SU-DHL-6 (cell line): ENCODE measurements around the gene SHMT2.

Source experiments
- EZH2phosphoT487 ChIP-seq: fragments of 200-600 bp; sonication (generic), shearing (Covaris generic); conservative IDR thresholded peaks from 2 replicates; pipeline ENCODE4 v1.6.1; 2018; ENCODE audit warnings: mild to moderate bottlenecking, antibody characterized with exemption, low read length, moderate library complexity, mixed read lengths
- TF ChIP-seq, protein P1 (sequence below): fragments of 200-600 bp; sonication (generic); IDR thresholded peaks from one replicate; pipeline ENCODE4 v1.5.1; 2017; ENCODE audit warnings: antibody characterized with exemption, mild to moderate bottlenecking, low read length, moderate library complexity; ENCODE audit not compliant: insufficient read depth, poor library complexity, severe bottlenecking

DNA sequence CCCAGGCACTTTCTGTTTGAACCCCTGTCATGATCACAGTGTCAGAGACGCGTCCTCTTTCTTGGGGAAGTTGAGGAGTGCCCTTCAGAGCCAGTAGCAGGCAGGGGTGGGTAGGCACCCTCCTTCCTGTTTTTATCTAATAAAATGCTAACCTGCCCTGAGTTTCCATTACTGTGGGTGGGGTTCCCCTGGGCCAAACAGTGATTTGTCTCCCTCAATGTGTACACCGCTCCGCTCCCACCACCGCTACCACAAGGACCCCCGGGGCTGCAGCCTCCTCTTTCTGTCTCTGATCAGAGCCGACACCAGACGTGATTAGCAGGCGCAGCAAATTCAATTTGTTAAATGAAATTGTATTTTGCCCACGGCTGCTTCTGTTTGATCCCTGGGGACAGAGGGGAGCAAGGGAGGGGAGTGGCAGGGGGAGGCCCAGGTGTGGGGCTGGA is 5.1 kb downstream of the SHMT2 start:
- TF ChIP-seq, protein P1, sequence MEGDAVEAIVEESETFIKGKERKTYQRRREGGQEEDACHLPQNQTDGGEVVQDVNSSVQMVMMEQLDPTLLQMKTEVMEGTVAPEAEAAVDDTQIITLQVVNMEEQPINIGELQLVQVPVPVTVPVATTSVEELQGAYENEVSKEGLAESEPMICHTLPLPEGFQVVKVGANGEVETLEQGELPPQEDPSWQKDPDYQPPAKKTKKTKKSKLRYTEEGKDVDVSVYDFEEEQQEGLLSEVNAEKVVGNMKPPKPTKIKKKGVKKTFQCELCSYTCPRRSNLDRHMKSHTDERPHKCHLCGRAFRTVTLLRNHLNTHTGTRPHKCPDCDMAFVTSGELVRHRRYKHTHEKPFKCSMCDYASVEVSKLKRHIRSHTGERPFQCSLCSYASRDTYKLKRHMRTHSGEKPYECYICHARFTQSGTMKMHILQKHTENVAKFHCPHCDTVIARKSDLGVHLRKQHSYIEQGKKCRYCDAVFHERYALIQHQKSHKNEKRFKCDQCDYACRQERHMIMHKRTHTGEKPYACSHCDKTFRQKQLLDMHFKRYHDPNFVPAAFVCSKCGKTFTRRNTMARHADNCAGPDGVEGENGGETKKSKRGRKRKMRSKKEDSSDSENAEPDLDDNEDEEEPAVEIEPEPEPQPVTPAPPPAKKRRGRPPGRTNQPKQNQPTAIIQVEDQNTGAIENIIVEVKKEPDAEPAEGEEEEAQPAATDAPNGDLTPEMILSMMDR, result no peak
- no peak for TF ChIP-seq EZH2phosphoT487
